ENCODE data around the gene DCTN2. TPM values are rescaled to one million over a fixed set of nuclear protein-coding genes. Genes with fewer than 3 reads are reported as not detected.

The DCTN2 gene
- total RNA-seq, 1 donor, result 140 TPM

- no peak overlapping the region for H3K4me3 ChIP-seq (ENCODE audit: low read depth, low read length)
- DNase-seq (ENCODE audit: low read depth), result no peak
- TF ChIP-seq CTCF (IDR thresholded peaks at IDR 0.05; ENCODE audit: insufficient read depth, low read length), result no peak
These were observed 6.6 kb upstream of the DCTN2 start for GRCh38 chr12:57553343-57554202.

DNA sequence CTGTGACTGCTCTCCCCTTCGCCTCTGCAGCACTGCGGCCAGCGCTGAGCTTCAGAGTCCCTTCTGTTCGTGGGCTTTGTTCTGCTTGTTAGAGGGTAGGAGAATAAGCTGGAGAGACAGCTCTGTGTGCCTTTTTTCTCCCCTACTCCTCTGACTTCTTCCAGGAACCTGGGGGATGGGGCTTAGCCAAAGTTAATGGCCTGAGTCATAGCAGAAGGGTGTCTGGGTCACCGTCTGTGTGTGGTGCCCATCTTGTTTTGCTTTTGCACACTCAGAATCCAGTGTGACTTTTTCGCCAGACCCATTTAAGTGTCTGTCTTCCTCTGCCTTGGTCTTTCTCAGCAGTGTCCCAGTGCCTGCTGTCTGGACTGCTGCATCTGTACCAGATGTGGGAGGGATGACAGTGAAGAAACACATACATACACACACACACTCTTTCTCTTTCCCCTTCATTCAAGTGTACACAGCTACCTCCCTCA is 5.9 kb upstream of the DCTN2 start:
- TF ChIP-seq CTCF (IDR thresholded peaks at IDR 0.05; ENCODE audit: insufficient read depth, low read length), result no peak
- DNase-seq (ENCODE audit: low read depth), result peak; percentile 15
- no peak overlapping the region for H3K4me3 ChIP-seq (ENCODE audit: low read depth, low read length)

- no peak overlapping the region for H3K4me3 ChIP-seq (ENCODE audit: low read depth, low read length)
- TF ChIP-seq CTCF (IDR thresholded peaks at IDR 0.05; ENCODE audit: insufficient read depth, low read length), result no peak
- no peak for DNase-seq (ENCODE audit: low read depth)
These were observed 5.3 kb upstream of the DCTN2 start for GRCh38 chr12:57552306-57552651.

GRCh38 chr12:57551637-57552305 is 4.8 kb upstream of the DCTN2 start:
- H3K4me3 ChIP-seq (ENCODE audit: low read depth, low read length), result no peak overlapping the region
- no peak for TF ChIP-seq CTCF (IDR thresholded peaks at IDR 0.05; ENCODE audit: insufficient read depth, low read length)
- DNase-seq (ENCODE audit: low read depth), result no peak

GRCh38 chr12:57550641-57551549 is 3.9 kb upstream of the DCTN2 start:
- DNase-seq (ENCODE audit: low read depth), result no peak
- no peak for TF ChIP-seq CTCF (IDR thresholded peaks at IDR 0.05; ENCODE audit: insufficient read depth, low read length)
- peak overlapping the region; percentile 62 for H3K4me3 ChIP-seq (ENCODE audit: low read depth, low read length)

- DNase-seq (ENCODE audit: low read depth), result no peak
- peak within 1 kb of the TSS; percentile 62 for H3K4me3 ChIP-seq (ENCODE audit: low read depth, low read length)
- TF ChIP-seq CTCF (IDR thresholded peaks at IDR 0.05; ENCODE audit: insufficient read depth, low read length), result peak; percentile 5
These were observed 3.1 kb upstream of the DCTN2 start, which contains the start of gene KIF5A for GRCh38 chr12:57549909-57550640. KIF5A (plus strand) TSS chr12:57550044; CDS start chr12:57550272, 228 bp downstream.

Measured in fibroblast of the aortic adventitia (primary cell).